ENCODE data around the gene ZNRF2.

ZNRF2 gene

GRCh38 chr7:30411897-30412296, 127.5 kb downstream of the ZNRF2 start:
- DNase-seq (ENCODE audit: low spot score) = no peak

GRCh38 chr7:30412782-30413504, 128.5 kb downstream of the ZNRF2 start:
- DNase-seq (ENCODE audit: low spot score) = peak; percentile 35

- DNase-seq (ENCODE audit: low spot score) = no peak
Observed at GRCh38 chr7:30413864-30414263, 129.5 kb downstream of the ZNRF2 start.
